IMR-90 (cell line): ENCODE measurements around the gene AKAP6. TPM values are rescaled to one million over a fixed set of nuclear protein-coding genes. Genes with fewer than 3 reads are reported as not detected.
A peak's percentile ranks its signal among the peaks of the same experiment; 100 is the strongest.

ENCODE experiments used
- ATAC-seq: fragments of 200-7000 bp; cut with Tn5 transposase; 2 replicates; pipeline ENCODE4 v1.9.1; 2020; ENCODE audit warnings: low read depth, mild to moderate bottlenecking, moderate library complexity
- BruUV-seq: library from RNA; stranded (reverse); fragments of 400-500 nt; replicated peaks from 2 replicates; lab custom pipeline; 2021; lab: Mats Ljungman, UMichigan
- CTCF ChIA-PET: fragments of 300-600 bp; formaldehyde crosslinking; extraction: SDS; loops from one replicate; lab custom pipeline; 2021; ENCODE audit warnings: antibody characterized with exemption; lab: Yijun Ruan, JAX
- POLR2A ChIA-PET: fragments of 300-600 bp; sonication (Branson Sonifier 250); formaldehyde crosslinking; loops from one replicate; lab custom pipeline; 2022; ENCODE audit warnings: antibody characterized with exemption; ENCODE audit not compliant: unreplicated experiment; lab: Charles Lee
- DNase-seq: peaks from one replicate; pipeline ENCODE4 v3.0.0; 2013
- H2AFZ ChIP-seq: replicated peaks from 2 replicates; pipeline ENCODE3; 2013; ENCODE audit warnings: low read length, mild to moderate bottlenecking; ENCODE audit not compliant: poor library complexity
- H2AK5ac ChIP-seq: 2 replicates; pipeline ENCODE4 v1.6.1; 2013; ENCODE audit warnings: low read depth, low read length, inconsistent platforms
- H2AK9ac ChIP-seq: replicated peaks from 2 replicates; pipeline ENCODE3; 2013; ENCODE audit warnings: mild to moderate bottlenecking, low read depth, low read length, moderate library complexity; ENCODE audit not compliant: poor library complexity
- H2BK120ac ChIP-seq: 2 replicates; pipeline ENCODE4 v1.6.1; 2013; ENCODE audit warnings: low read depth, low read length, inconsistent platforms
- H2BK15ac ChIP-seq: 3 replicates; pipeline ENCODE4 v1.6.1; 2013; ENCODE audit warnings: low read depth, low read length, inconsistent platforms
- H2BK20ac ChIP-seq: 2 replicates; pipeline ENCODE4 v1.6.1; 2013; ENCODE audit warnings: low read depth, mild to moderate bottlenecking, inconsistent platforms, low read length, moderate library complexity
- H2BK5ac ChIP-seq: 2 replicates; pipeline ENCODE4 v1.6.1; 2013; ENCODE audit warnings: mild to moderate bottlenecking, low read depth, low read length, inconsistent platforms; ENCODE audit not compliant: poor library complexity, severe bottlenecking
- H3K14ac ChIP-seq: replicated peaks from 2 replicates; pipeline ENCODE4 v1.6.1; 2013; ENCODE audit warnings: low read depth, low read length, inconsistent platforms
- H3K18ac ChIP-seq: 2 replicates; pipeline ENCODE4 v1.6.1; 2013; ENCODE audit warnings: low read depth, low read length, control low read depth
- H3K23ac ChIP-seq: 2 replicates; pipeline ENCODE4 v1.6.1; 2013; ENCODE audit warnings: low read depth, low read length, inconsistent platforms
- H3K27ac ChIP-seq: 2 replicates; pipeline ENCODE4 v1.5.1; 2013; ENCODE audit warnings: mild to moderate bottlenecking, control low read depth, low read length; ENCODE audit not compliant: insufficient read depth
- H3K27me3 ChIP-seq: 2 replicates; pipeline ENCODE4 v1.6.1; 2013; ENCODE audit warnings: low read length; ENCODE audit not compliant: control insufficient read depth, insufficient read depth
- H3K36me3 ChIP-seq: 2 replicates; pipeline ENCODE4 v1.6.1; 2013; ENCODE audit warnings: low read length, mixed read lengths; ENCODE audit not compliant: control insufficient read depth, insufficient read depth
- H3K4ac ChIP-seq: 2 replicates; pipeline ENCODE4 v1.6.1; 2013; ENCODE audit warnings: low read depth, low read length, inconsistent platforms
- H3K4me1 ChIP-seq: 2 replicates; pipeline ENCODE4 v1.6.1; 2013; ENCODE audit warnings: low read length, mixed read lengths; ENCODE audit not compliant: control insufficient read depth, insufficient read depth
- H3K4me2 ChIP-seq: 2 replicates; pipeline ENCODE4 v1.6.1; 2013; ENCODE audit warnings: low read depth, mild to moderate bottlenecking, control low read depth, low read length, moderate library complexity
- H3K4me3 ChIP-seq: 2 replicates; pipeline ENCODE4 v1.5.1; 2013; ENCODE audit warnings: low read depth, mild to moderate bottlenecking, control low read depth, low read length, moderate library complexity; ENCODE audit not compliant: insufficient read depth
- H3K56ac ChIP-seq: 2 replicates; pipeline ENCODE4 v1.6.1; 2013; ENCODE audit warnings: low read length, inconsistent platforms; ENCODE audit not compliant: insufficient read depth; ENCODE audit errors: extremely low read depth
- H3K79me1 ChIP-seq, 2 experiments: 2 replicates each; pipeline ENCODE4 v1.6.1; 2013; ENCODE audit warnings: low read length in 2 of 2, inconsistent platforms in 1 of 2, low read depth in 1 of 2
- H3K9ac ChIP-seq: 2 replicates; pipeline ENCODE4 v1.6.1; 2013; ENCODE audit warnings: low read depth, low read length, control low read depth
- H3K9me1 ChIP-seq: 2 replicates; pipeline ENCODE4 v1.6.1; 2013; ENCODE audit warnings: low read length, inconsistent platforms; ENCODE audit not compliant: insufficient read depth
- H3K9me3 ChIP-seq: 2 replicates; pipeline ENCODE4 v1.6.1; 2013; ENCODE audit warnings: low read length; ENCODE audit not compliant: control insufficient read depth, insufficient read depth
- H4K20me1 ChIP-seq: 2 replicates; pipeline ENCODE4 v1.6.1; 2013; ENCODE audit warnings: low read length, inconsistent platforms; ENCODE audit not compliant: insufficient read depth
- H4K5ac ChIP-seq: 2 replicates; pipeline ENCODE4 v1.6.1; 2013; ENCODE audit warnings: mild to moderate bottlenecking, low read depth, low read length, control low read depth
- H4K8ac ChIP-seq, 2 experiments: 2 replicates each; pipeline ENCODE4 v1.6.1; 2013; ENCODE audit warnings: low read depth in 2 of 2, low read length in 2 of 2, control low read depth in 1 of 2, inconsistent platforms in 1 of 2
- H4K91ac ChIP-seq: 2 replicates; pipeline ENCODE4 v1.6.1; 2013; ENCODE audit warnings: low read depth, low read length, inconsistent platforms; ENCODE audit not compliant: insufficient read depth
- BHLHE40 ChIP-seq: fragments of 150-350 bp; IDR thresholded peaks from 2 replicates; pipeline ENCODE4 v1.6.1; 2016; ENCODE audit warnings: mild to moderate bottlenecking, low read depth, low read length
- CEBPB ChIP-seq: IDR thresholded peaks from 2 replicates; pipeline ENCODE4 v1.6.1; 2012; ENCODE audit warnings: low read depth, low read length, improper control_type of control experiment
- CTCF ChIP-seq: conservative IDR thresholded peaks from 2 replicates; pipeline ENCODE4 v1.5.1; 2012; ENCODE audit warnings: mild to moderate bottlenecking, low read depth, low read length, improper control_type of control experiment
- ELK1 ChIP-seq: fragments of 150-350 bp; IDR thresholded peaks from 2 replicates; pipeline ENCODE4 v1.6.1; 2016; ENCODE audit warnings: low read depth, mild to moderate bottlenecking, low read length, moderate library complexity, borderline replicate concordance
- FOS ChIP-seq: fragments of 150-350 bp; IDR thresholded peaks from 2 replicates; pipeline ENCODE4 v1.6.1; 2016; ENCODE audit warnings: low read depth, low read length
- MAFK ChIP-seq: IDR thresholded peaks from 2 replicates; pipeline ENCODE4 v1.6.1; 2012; ENCODE audit warnings: low read depth, low read length, improper control_type of control experiment
- MAZ ChIP-seq: IDR thresholded peaks from 2 replicates; pipeline ENCODE4 v1.6.1; 2012; ENCODE audit warnings: low read depth, mild to moderate bottlenecking, low read length, improper control_type of control experiment, moderate library complexity, borderline replicate concordance
- MXI1 ChIP-seq: IDR thresholded peaks from 2 replicates; pipeline ENCODE4 v1.6.1; 2012; ENCODE audit warnings: low read depth, mild to moderate bottlenecking, low read length, moderate library complexity, borderline replicate concordance
- NFE2L2 ChIP-seq: fragments of 150-350 bp; IDR thresholded peaks from 2 replicates; pipeline ENCODE4 v1.6.1; 2016; ENCODE audit warnings: low read depth, mild to moderate bottlenecking, low read length
- POLR2A ChIP-seq: IDR thresholded peaks from 2 replicates; pipeline ENCODE4 v1.6.1; 2012; ENCODE audit warnings: mild to moderate bottlenecking, low read depth, low read length
- RAD21 ChIP-seq: IDR thresholded peaks from 2 replicates; pipeline ENCODE4 v1.6.1; 2012; ENCODE audit warnings: low read length, improper control_type of control experiment
- RCOR1 ChIP-seq: IDR thresholded peaks from 2 replicates; pipeline ENCODE4 v1.6.1; 2012; ENCODE audit warnings: mild to moderate bottlenecking, low read length, improper control_type of control experiment; ENCODE audit not compliant: insufficient replicate concordance
- RFX5 ChIP-seq: IDR thresholded peaks from 2 replicates; pipeline ENCODE4 v1.8.0; 2012; ENCODE audit warnings: low read depth, mild to moderate bottlenecking, low read length, moderate library complexity
- SMC3 ChIP-seq: fragments of 150-350 bp; IDR thresholded peaks from 2 replicates; pipeline ENCODE4 v1.6.1; 2016; ENCODE audit warnings: low read depth, mild to moderate bottlenecking, antibody characterized with exemption, low read length, moderate library complexity
- USF2 ChIP-seq: fragments of 150-350 bp; IDR thresholded peaks from 2 replicates; pipeline ENCODE4 v1.6.1; 2017; ENCODE audit warnings: mild to moderate bottlenecking, antibody characterized with exemption, low read length, low read depth
- WGBS, 2 experiments: methylation state at CpG; one replicate each; pipeline versions ENCODE4 v1.1.5 to v1.1.7; 2013; ENCODE audit warnings: missing lambda C conversion rate in 2 of 2; ENCODE audit not compliant: insufficient read length in 1 of 2; ENCODE audit errors: extremely low coverage in 2 of 2; 5-methylcytosine and 5-hydroxymethylcytosine counted together
- dilution Hi-C: fragments of 300-500 bp; cut with HindIII; formaldehyde crosslinking; loops from one replicate; pipeline ENCODE4 v1.14.3; 2018; ENCODE audit warnings: low sequenced_read_pairs; ENCODE audit not compliant: unreplicated experiment
- in situ Hi-C: fragments of 300-500 bp; cut with MboI; formaldehyde crosslinking; loops from 3 replicates; pipeline ENCODE4 v1.14.3; 2019; ENCODE audit warnings: low sequenced_read_pairs, inconsistent platforms, mixed read lengths
- intact Hi-C: fragments of 100-400 bp; cut with micrococcal nuclease; formaldehyde crosslinking; loops from 2 replicates; pipeline ENCODE4 v1.10.0; 2022
- polyA plus RNA-seq, 3 experiments: library from polyadenylated mRNA; depleted of rRNA; stranded (reverse); fragments of >200 nt; gene quantifications; 2 replicates each; pipeline ENCODE4 v1.2.3, GENCODE V29; 2012; ENCODE audit warnings: low replicate concordance in 1 of 3
- total RNA-seq: library from RNA; depleted of rRNA; stranded (reverse); fragments of >200 nt; gene quantifications from 2 replicates; pipeline ENCODE4 v1.2.3, GENCODE V29; 2012

Gene AKAP6
- total and polyA plus RNA-seq, 2 of the 4 experiments (the other 2 are of a cell fraction), result 0.22 to 1.6 TPM

- ChIA-PET POLR2A (no interaction called here), CTCF (interaction anchor here (0.6 to 1.2 kb wide), 3 partner anchors 55 to 215 kb away, joined by 3 to 4 read pairs (median 3); no protein-coding TSS in a partner anchor)
- H3K56ac ChIP-seq, result no peak overlapping the region
- peak overlapping the region; percentile 20 for H2BK5ac ChIP-seq
- H3K9me3 ChIP-seq, result no peaks in the 10 kb centered on the region
- no peaks in the 10 kb centered on the region for H3K27me3 ChIP-seq
- no peak overlapping the region; the same call in 1 of the 2 replicates for H3K14ac ChIP-seq
- H4K5ac ChIP-seq, result peak overlapping the region; percentile 76; the same call in 1 of the 2 replicates
- peak overlapping the region; percentile 42 for H3K9ac ChIP-seq
- no peak overlapping the region for H2AFZ ChIP-seq
- H3K4me3 ChIP-seq, result no peak overlapping the region
- H3K79me1 ChIP-seq, result no peaks in the 10 kb centered on the region
- peak overlapping the region; percentile 51 to 62; a peak in 1 of 4 replicates for H4K8ac ChIP-seq
- peak overlapping the region; percentile 80; the same call in 1 of the 2 replicates for H3K18ac ChIP-seq
- H3K27ac ChIP-seq, result no peak overlapping the region
- WGBS, 2 experiments, result no CpG with 5 or more reads among the region's 4 CpGs
- peak overlapping the region; percentile 70 for H2BK120ac ChIP-seq
- H2BK20ac ChIP-seq, result peak overlapping the region; percentile 75
- no peak overlapping the region for H3K4me2 ChIP-seq
- DNase-seq (peak; percentile 54), ATAC-seq (no peak)
- H4K91ac ChIP-seq, result peak overlapping the region; percentile 54
- dilution Hi-C loops, result no loop called here
- in situ Hi-C loops, result loop anchor here (25.0 kb wide), 1 partner anchor 958 kb away; no protein-coding TSS in a partner anchor
- peaks cover 20% of the 10 kb centered on the region for H3K4me1 ChIP-seq
- intact Hi-C loops, result loop anchor here (5.0 to 10.0 kb wide), 2 partner anchors 268 to 545 kb away; partner anchors contain the start of genes RNU6-7 and RNU6-8
- H3K36me3 ChIP-seq, result no peaks in the 10 kb centered on the region
- H3K4ac ChIP-seq, result peak overlapping the region; percentile 77
- H4K20me1 ChIP-seq, result no peaks in the 10 kb centered on the region
- H3K23ac ChIP-seq, result no peak overlapping the region
- peaks cover 7% of the 10 kb centered on the region for H3K9me1 ChIP-seq
- H2BK15ac ChIP-seq, result peak overlapping the region; percentile 23; the same call in 2 of the 3 replicates
- H2AK9ac ChIP-seq, result no peak overlapping the region
- BruUV-seq, result no TSS peak
- H2AK5ac ChIP-seq, result peak overlapping the region; percentile 5; the same call in 1 of the 2 replicates
- TF ChIP-seq MXI1, result no peak
- no peak for TF ChIP-seq FOS
- no peak for TF ChIP-seq MAZ
- TF ChIP-seq BHLHE40, result no peak
- no peak for TF ChIP-seq RAD21
- no peak for TF ChIP-seq CEBPB
- no peak for TF ChIP-seq MAFK
- no peak for TF ChIP-seq RFX5
- TF ChIP-seq USF2, result no peak
- no peak for TF ChIP-seq NFE2L2
- no peak for TF ChIP-seq CTCF
- no peak for TF ChIP-seq SMC3
- TF ChIP-seq RCOR1, result no peak
- TF ChIP-seq POLR2A, result no peak
- no peak for TF ChIP-seq ELK1
Observed at GRCh38 chr14:32470161-32470715, 141.1 kb downstream of the AKAP6 start.
